Mammary epithelial cell (primary cell): Measurements from ENCODE around the gene C19orf44.

Experiments
- EZH2 ChIP-seq: IDR thresholded peaks from 2 replicates; pipeline ENCODE4 v1.6.1; 2012; ENCODE audit warnings: low read length, inconsistent platforms, borderline replicate concordance
- TF ChIP-seq, protein P1 (sequence below), 2 donors: IDR thresholded peaks in 1 of 2; conservative IDR thresholded peaks in 1 of 2; 2 replicates each; pipeline ENCODE4 v1.5.1; 2011 to 2012; ENCODE audit warnings: inconsistent platforms in 2 of 2, low read length in 2 of 2, mild to moderate bottlenecking in 2 of 2, control low read depth in 1 of 2, low read depth in 1 of 2; ENCODE audit not compliant: insufficient read depth in 1 of 2; ENCODE audit errors: extremely low read depth in 1 of 2

GRCh38 chr19:16542045-16542909 is 46.1 kb downstream of the C19orf44 start, which contains the start of gene CHERP:
- TF ChIP-seq, protein P1, sequence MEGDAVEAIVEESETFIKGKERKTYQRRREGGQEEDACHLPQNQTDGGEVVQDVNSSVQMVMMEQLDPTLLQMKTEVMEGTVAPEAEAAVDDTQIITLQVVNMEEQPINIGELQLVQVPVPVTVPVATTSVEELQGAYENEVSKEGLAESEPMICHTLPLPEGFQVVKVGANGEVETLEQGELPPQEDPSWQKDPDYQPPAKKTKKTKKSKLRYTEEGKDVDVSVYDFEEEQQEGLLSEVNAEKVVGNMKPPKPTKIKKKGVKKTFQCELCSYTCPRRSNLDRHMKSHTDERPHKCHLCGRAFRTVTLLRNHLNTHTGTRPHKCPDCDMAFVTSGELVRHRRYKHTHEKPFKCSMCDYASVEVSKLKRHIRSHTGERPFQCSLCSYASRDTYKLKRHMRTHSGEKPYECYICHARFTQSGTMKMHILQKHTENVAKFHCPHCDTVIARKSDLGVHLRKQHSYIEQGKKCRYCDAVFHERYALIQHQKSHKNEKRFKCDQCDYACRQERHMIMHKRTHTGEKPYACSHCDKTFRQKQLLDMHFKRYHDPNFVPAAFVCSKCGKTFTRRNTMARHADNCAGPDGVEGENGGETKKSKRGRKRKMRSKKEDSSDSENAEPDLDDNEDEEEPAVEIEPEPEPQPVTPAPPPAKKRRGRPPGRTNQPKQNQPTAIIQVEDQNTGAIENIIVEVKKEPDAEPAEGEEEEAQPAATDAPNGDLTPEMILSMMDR (conservative IDR thresholded peaks at IDR 0.05 in 1 of 2, IDR thresholded peaks at IDR 0.05 in 1 of 2; ENCODE audit: extremely low read depth in 1 of 2, insufficient read depth in 1 of 2, low read depth in 1 of 2, low read length in 2 of 2): no peak
- no peak for TF ChIP-seq EZH2
